Melanocyte of skin (primary cell): ENCODE measurements around the gene DCC. TPM values are rescaled to one million over a fixed set of nuclear protein-coding genes. Genes with fewer than 3 reads are reported as not detected.

Source experiments
- small RNA-seq, 2 donors: library from RNA; depleted of rRNA; stranded (forward); fragments of <200 nt; gene quantifications; one replicate each; pipeline ENCODE3, GENCODE V24; 2012
- total RNA-seq, 2 donors: library from RNA; depleted of rRNA; stranded (reverse); fragments of >200 nt; gene quantifications; 2 replicates each; pipeline ENCODE4 v1.2.3, GENCODE V29; 2012

Gene DCC
- total RNA-seq: under 1 TPM; under 0.01 TPM

GRCh38 chr18:52339891-52340371, at the start of gene DCC:
Gene DCC (plus strand): TSS chr18:52340197. CDS start chr18:52340788, 591 bp downstream.

Small RNA genes within 50 kb of the gene (small RNA-seq; reads per million reads assigned to genes)
- gene AC011155.1: 0 reads per million in 2 donors
- gene MIR4528: 0 reads per million in 2 donors
